HG03521 (cell line): ENCODE data around the gene SLC23A1.
"Not testable (repeated sequence)": the region's sequence is repeated elsewhere in the genome, so short reads cannot be mapped to it uniquely, and the experiment has no call there.

ENCODE experiments used
- ATAC-seq: cut with Tn5 transposase; IDR thresholded peaks from one replicate; pipeline ENCODE4 v1.9.1; 2021; ENCODE audit warnings: mild to moderate bottlenecking, moderate library complexity; ENCODE audit not compliant: unreplicated experiment

SLC23A1 gene

DNA sequence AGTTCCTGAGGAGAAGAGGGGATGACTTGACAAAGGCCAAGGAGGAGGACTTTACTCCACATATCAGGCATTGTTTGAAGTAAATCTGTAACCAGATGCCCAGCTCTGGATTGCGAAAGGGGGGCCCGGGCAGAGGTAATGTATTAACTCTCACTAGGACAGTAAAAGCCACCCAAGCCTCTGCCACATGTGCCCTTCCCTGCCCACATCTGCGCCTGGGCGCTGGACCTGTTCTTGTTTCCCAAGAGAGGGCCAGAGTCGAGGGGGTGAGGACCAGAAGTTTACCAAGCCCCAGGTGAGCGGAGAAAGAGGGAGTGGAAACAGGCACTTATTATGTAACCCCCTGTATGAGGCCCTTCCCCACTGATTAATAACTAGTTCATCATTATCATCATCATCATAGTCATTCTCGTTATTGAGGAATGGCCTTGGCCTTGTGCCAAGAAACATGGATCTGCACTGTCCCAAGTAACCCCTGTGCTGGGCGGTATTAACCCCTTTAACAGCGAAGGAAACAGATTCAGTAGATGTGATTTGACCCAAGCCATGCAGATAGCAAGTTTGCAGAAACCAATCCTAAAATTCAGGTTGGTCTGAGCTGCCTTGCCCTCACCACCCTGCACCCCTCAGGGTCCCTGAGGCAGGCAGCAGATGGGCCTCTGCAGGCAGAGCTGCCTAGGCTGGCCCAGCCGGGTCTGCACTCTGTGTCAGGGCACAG lies at the start of gene SLC23A1:
Gene SLC23A1, minus strand, starts transcription at position 23 of the 718 bp plus-strand sequence. CDS start 44 bp downstream, outside the sequence.
- no peak for ATAC-seq

GRCh38 chr5:139431706-139432105 lies 48.6 kb upstream of the SLC23A1 start:
- ATAC-seq = no peak

GRCh38 chr5:139430015-139430414 lies 46.9 kb upstream of the SLC23A1 start:
- ATAC-seq = no peak

DNA sequence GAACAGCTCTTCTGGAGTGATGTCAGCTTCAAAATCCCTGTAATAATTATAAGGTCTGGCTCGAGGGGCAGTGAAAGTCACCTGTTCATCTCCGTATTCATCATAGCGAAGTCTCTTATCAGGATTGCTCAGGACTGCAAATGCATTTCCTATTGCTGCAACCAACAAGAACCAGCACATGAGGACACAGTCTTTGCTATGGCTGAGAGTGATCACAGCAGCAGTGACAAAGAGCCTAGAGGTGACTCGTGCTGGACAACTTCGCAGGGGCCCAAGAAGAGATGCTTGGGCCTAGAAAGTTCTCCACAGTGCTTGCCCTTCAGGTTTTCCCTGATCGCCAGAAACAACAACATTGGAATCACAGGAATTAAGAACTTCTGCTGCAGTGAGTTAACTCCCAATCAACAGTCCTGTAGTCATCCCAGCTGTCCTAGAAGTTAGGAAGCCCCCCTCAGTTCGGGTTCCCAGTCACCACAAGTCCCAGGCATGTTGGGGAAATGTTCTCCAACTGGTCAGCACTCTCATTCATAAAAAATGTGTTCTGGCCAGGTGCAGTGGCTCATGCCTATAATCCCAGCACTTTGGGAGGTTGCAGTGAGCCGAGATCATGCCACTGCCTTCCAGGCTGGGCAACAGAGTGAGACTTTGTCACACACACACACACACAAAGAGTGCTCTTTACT lies 43.2 kb upstream of the SLC23A1 start:
- ATAC-seq = no peak

- ATAC-seq = no peak
Measured at GRCh38 chr5:139425497-139425896, 42.4 kb upstream of the SLC23A1 start.

GRCh38 chr5:139422307-139422893 lies 39.3 kb upstream of the SLC23A1 start:
- peak; percentile 66 for ATAC-seq

DNA sequence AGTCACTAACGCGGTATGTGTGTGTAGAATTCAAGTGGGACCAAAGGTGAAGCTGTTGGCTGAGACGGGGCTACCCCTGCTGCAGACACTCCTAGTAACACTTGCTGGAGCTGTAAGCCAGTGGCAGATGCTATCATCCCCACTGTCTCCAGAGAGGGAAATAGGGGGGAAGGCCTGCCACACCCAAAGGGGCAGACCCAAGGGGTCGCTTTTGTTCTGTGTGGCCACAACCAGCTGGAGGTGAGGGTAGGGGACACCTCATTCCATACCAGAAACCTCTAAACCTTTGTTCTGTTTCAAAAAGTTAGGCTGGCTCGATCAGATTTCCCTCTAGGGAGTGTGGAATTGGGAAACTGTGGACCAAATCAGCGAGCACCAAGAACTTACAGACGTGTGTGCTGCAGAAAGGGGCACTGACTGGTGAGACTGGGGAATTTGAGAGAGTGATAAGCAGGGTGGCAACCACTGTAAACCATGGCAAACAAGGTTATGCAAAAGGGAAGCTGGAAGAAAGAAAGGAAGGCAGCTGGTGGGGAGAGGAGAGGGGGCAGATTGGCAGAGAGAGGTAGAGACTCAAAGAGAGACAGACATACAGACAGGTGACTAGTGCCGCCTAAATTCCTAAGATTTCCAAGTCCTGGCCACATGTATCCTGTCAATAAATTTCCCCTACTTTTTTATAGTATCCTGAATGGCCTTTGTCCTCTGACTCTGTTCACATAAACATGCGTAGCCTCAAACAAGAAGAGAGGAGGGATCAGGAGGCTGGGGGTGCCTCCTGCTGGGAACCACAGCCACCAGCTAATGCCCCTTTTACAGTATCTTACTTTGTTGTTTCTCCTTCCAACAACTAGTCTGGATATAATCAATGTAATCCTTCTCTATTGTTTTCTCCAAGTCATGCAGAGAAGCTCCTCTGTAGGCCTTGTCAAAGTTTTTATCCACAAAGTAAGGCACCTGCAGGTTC lies 36.4 kb upstream of the SLC23A1 start:
- no peak for ATAC-seq

DNA sequence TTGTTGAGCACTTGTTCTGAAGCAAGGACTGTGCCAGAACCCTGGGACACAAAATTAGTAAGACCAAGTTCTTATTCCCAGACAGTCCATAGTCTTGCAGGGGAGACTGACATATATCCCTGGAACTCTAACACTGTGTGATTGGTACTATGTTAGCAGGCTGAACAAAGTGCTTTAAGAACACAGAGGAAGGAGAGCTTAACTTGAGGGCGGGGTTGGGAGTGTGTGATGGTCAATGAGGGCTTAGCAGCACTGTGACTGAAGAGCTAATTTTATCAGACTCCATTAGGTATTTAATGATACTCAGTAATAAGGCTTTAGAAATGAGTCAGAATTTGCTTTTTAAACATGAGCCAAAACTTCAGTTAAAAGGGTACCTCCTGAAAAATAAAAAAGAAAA lies 35.7 kb upstream of the SLC23A1 start:
- ATAC-seq = no peak

GRCh38 chr5:139417214-139417613 lies 34.1 kb upstream of the SLC23A1 start:
- ATAC-seq = no peak

GRCh38 chr5:139416651-139417050 lies 33.6 kb upstream of the SLC23A1 start:
- no peak for ATAC-seq

- ATAC-seq = no peak
Measured at GRCh38 chr5:139415869-139416268, 32.8 kb upstream of the SLC23A1 start.

DNA sequence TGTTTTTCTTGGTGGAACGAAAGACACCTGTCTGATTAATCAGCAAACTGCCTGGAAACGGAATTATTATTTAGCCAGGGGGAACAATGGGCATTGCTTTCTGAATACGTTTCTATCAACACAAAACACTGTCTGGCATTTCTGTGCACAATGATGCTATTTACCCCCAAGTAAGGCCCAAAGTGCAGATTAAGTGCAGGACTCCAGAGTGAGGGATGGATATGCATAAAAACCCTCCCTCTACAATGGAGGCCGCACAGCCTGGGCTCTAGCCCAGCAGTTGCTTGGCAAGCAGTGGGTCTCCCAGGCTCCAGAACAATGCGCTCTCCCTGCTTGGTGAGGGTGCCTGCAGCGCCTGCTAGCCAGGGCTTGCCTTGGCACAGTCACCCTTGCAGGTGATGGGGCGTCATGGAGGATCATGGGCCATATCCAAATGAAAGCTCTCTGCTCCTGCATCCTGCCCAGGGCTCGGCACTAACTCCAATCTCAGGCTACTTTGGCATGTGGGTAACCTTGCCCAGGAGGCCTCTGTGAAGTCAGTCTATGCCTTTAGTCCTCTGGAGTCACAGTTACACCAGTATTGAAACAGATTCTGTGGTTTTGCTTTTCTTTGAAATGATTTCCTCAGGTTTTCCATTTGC lies 32.2 kb upstream of the SLC23A1 start:
- ATAC-seq = no peak

DNA sequence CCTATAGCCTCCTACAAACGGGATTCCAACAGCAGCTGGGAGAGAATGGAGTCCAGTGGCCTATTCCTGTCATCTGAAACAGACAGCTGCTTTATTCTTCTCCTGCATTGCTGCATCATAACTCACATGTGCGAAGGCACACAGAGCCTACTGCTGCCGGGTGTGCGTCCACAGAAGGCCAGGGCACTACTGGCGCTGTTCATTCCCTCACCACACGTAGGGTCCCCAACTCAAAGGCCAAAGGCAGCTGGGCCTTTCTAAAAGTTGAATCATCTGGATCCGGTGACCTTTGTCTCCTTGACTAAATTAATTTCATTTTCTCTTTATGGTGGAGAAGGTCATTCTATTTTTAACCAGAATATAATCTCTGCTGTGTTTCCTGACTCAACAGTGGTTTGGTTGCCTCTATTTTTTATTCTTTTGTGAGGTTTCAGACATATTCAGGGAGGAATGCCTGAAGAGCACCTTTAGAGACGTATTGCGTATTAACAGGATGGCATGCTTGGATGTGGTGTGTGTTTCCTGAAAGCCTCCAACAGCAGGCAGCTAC lies 31.6 kb upstream of the SLC23A1 start:
- ATAC-seq = no peak

- no peak for ATAC-seq
Measured at GRCh38 chr5:139413963-139414362, 30.9 kb upstream of the SLC23A1 start.

DNA sequence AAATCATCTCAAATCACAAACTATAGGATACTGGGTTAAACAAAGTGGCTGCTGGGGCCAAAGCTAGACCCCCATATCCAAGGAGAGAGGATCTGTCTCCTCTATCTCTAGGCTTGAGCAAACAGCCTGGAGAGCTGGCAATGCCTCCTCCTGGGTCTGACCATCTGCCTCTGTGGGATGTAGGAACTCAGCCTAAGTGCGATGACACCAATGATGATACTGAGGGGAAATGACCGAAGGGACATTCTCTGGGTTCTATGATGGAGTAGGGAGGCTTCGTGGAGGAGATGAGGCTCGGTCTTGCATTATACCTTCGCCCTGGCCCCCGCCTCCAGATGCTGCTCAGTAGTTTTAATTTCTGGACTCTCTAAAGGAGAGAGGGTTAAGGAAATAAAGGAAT lies 30.1 kb upstream of the SLC23A1 start:
- no peak for ATAC-seq

- ATAC-seq = no peak
Measured at GRCh38 chr5:139410993-139411828, 28.1 kb upstream of the SLC23A1 start.

GRCh38 chr5:139410121-139410992 lies 27.3 kb upstream of the SLC23A1 start:
- ATAC-seq = no peak

- not testable (repeated sequence) for ATAC-seq
Measured at GRCh38 chr5:139409116-139409515, 26.0 kb upstream of the SLC23A1 start.
